IMR-90 (cell line): Measurements from ENCODE around the gene DBH. TPM values are rescaled to one million over a fixed set of nuclear protein-coding genes. Genes with fewer than 3 reads are reported as not detected.

Experiments
- ATAC-seq: fragments of 200-7000 bp; cut with Tn5 transposase; 2 replicates; pipeline ENCODE4 v1.9.1; 2020; ENCODE audit warnings: low read depth, mild to moderate bottlenecking, moderate library complexity
- BruUV-seq: library from RNA; stranded (reverse); fragments of 400-500 nt; replicated peaks from 2 replicates; lab custom pipeline; 2021; lab: Mats Ljungman, UMichigan
- CTCF ChIA-PET: fragments of 300-600 bp; formaldehyde crosslinking; extraction: SDS; loops from one replicate; lab custom pipeline; 2021; ENCODE audit warnings: antibody characterized with exemption; lab: Yijun Ruan, JAX
- POLR2A ChIA-PET: fragments of 300-600 bp; sonication (Branson Sonifier 250); formaldehyde crosslinking; loops from one replicate; lab custom pipeline; 2022; ENCODE audit warnings: antibody characterized with exemption; ENCODE audit not compliant: unreplicated experiment; lab: Charles Lee
- DNase-seq: peaks from one replicate; pipeline ENCODE4 v3.0.0; 2013
- H2AFZ ChIP-seq: replicated peaks from 2 replicates; pipeline ENCODE3; 2013; ENCODE audit warnings: low read length, mild to moderate bottlenecking; ENCODE audit not compliant: poor library complexity
- H2AK5ac ChIP-seq: 2 replicates; pipeline ENCODE4 v1.6.1; 2013; ENCODE audit warnings: low read depth, low read length, inconsistent platforms
- H2AK9ac ChIP-seq: replicated peaks from 2 replicates; pipeline ENCODE3; 2013; ENCODE audit warnings: mild to moderate bottlenecking, low read depth, low read length, moderate library complexity; ENCODE audit not compliant: poor library complexity
- H2BK120ac ChIP-seq: 2 replicates; pipeline ENCODE4 v1.6.1; 2013; ENCODE audit warnings: low read depth, low read length, inconsistent platforms
- H2BK15ac ChIP-seq: 3 replicates; pipeline ENCODE4 v1.6.1; 2013; ENCODE audit warnings: low read depth, low read length, inconsistent platforms
- H2BK20ac ChIP-seq: 2 replicates; pipeline ENCODE4 v1.6.1; 2013; ENCODE audit warnings: low read depth, mild to moderate bottlenecking, inconsistent platforms, low read length, moderate library complexity
- H2BK5ac ChIP-seq: 2 replicates; pipeline ENCODE4 v1.6.1; 2013; ENCODE audit warnings: mild to moderate bottlenecking, low read depth, low read length, inconsistent platforms; ENCODE audit not compliant: poor library complexity, severe bottlenecking
- H3K14ac ChIP-seq: replicated peaks from 2 replicates; pipeline ENCODE4 v1.6.1; 2013; ENCODE audit warnings: low read depth, low read length, inconsistent platforms
- H3K18ac ChIP-seq: 2 replicates; pipeline ENCODE4 v1.6.1; 2013; ENCODE audit warnings: low read depth, low read length, control low read depth
- H3K23ac ChIP-seq: 2 replicates; pipeline ENCODE4 v1.6.1; 2013; ENCODE audit warnings: low read depth, low read length, inconsistent platforms
- H3K27ac ChIP-seq: 2 replicates; pipeline ENCODE4 v1.5.1; 2013; ENCODE audit warnings: mild to moderate bottlenecking, control low read depth, low read length; ENCODE audit not compliant: insufficient read depth
- H3K27me3 ChIP-seq: 2 replicates; pipeline ENCODE4 v1.6.1; 2013; ENCODE audit warnings: low read length; ENCODE audit not compliant: control insufficient read depth, insufficient read depth
- H3K36me3 ChIP-seq: 2 replicates; pipeline ENCODE4 v1.6.1; 2013; ENCODE audit warnings: low read length, mixed read lengths; ENCODE audit not compliant: control insufficient read depth, insufficient read depth
- H3K4ac ChIP-seq: 2 replicates; pipeline ENCODE4 v1.6.1; 2013; ENCODE audit warnings: low read depth, low read length, inconsistent platforms
- H3K4me1 ChIP-seq: 2 replicates; pipeline ENCODE4 v1.6.1; 2013; ENCODE audit warnings: low read length, mixed read lengths; ENCODE audit not compliant: control insufficient read depth, insufficient read depth
- H3K4me2 ChIP-seq: 2 replicates; pipeline ENCODE4 v1.6.1; 2013; ENCODE audit warnings: low read depth, mild to moderate bottlenecking, control low read depth, low read length, moderate library complexity
- H3K4me3 ChIP-seq: 2 replicates; pipeline ENCODE4 v1.5.1; 2013; ENCODE audit warnings: low read depth, mild to moderate bottlenecking, control low read depth, low read length, moderate library complexity; ENCODE audit not compliant: insufficient read depth
- H3K56ac ChIP-seq: 2 replicates; pipeline ENCODE4 v1.6.1; 2013; ENCODE audit warnings: low read length, inconsistent platforms; ENCODE audit not compliant: insufficient read depth; ENCODE audit errors: extremely low read depth
- H3K79me1 ChIP-seq, 2 experiments: 2 replicates each; pipeline ENCODE4 v1.6.1; 2013; ENCODE audit warnings: low read length in 2 of 2, inconsistent platforms in 1 of 2, low read depth in 1 of 2
- H3K9ac ChIP-seq: 2 replicates; pipeline ENCODE4 v1.6.1; 2013; ENCODE audit warnings: low read depth, low read length, control low read depth
- H3K9me1 ChIP-seq: 2 replicates; pipeline ENCODE4 v1.6.1; 2013; ENCODE audit warnings: low read length, inconsistent platforms; ENCODE audit not compliant: insufficient read depth
- H3K9me3 ChIP-seq: 2 replicates; pipeline ENCODE4 v1.6.1; 2013; ENCODE audit warnings: low read length; ENCODE audit not compliant: control insufficient read depth, insufficient read depth
- H4K20me1 ChIP-seq: 2 replicates; pipeline ENCODE4 v1.6.1; 2013; ENCODE audit warnings: low read length, inconsistent platforms; ENCODE audit not compliant: insufficient read depth
- H4K5ac ChIP-seq: 2 replicates; pipeline ENCODE4 v1.6.1; 2013; ENCODE audit warnings: mild to moderate bottlenecking, low read depth, low read length, control low read depth
- H4K8ac ChIP-seq, 2 experiments: 2 replicates each; pipeline ENCODE4 v1.6.1; 2013; ENCODE audit warnings: low read depth in 2 of 2, low read length in 2 of 2, control low read depth in 1 of 2, inconsistent platforms in 1 of 2
- H4K91ac ChIP-seq: 2 replicates; pipeline ENCODE4 v1.6.1; 2013; ENCODE audit warnings: low read depth, low read length, inconsistent platforms; ENCODE audit not compliant: insufficient read depth
- FOS ChIP-seq: fragments of 150-350 bp; IDR thresholded peaks from 2 replicates; pipeline ENCODE4 v1.6.1; 2016; ENCODE audit warnings: low read depth, low read length
- MAFK ChIP-seq: IDR thresholded peaks from 2 replicates; pipeline ENCODE4 v1.6.1; 2012; ENCODE audit warnings: low read depth, low read length, improper control_type of control experiment
- WGBS, 2 experiments: methylation state at CpG; one replicate each; pipeline versions ENCODE4 v1.1.5 to v1.1.7; 2013; ENCODE audit warnings: missing lambda C conversion rate in 2 of 2; ENCODE audit not compliant: insufficient read length in 1 of 2; ENCODE audit errors: extremely low coverage in 2 of 2; 5-methylcytosine and 5-hydroxymethylcytosine counted together
- dilution Hi-C: fragments of 300-500 bp; cut with HindIII; formaldehyde crosslinking; loops from one replicate; pipeline ENCODE4 v1.14.3; 2018; ENCODE audit warnings: low sequenced_read_pairs; ENCODE audit not compliant: unreplicated experiment
- in situ Hi-C: fragments of 300-500 bp; cut with MboI; formaldehyde crosslinking; loops from 3 replicates; pipeline ENCODE4 v1.14.3; 2019; ENCODE audit warnings: low sequenced_read_pairs, inconsistent platforms, mixed read lengths
- intact Hi-C: fragments of 100-400 bp; cut with micrococcal nuclease; formaldehyde crosslinking; loops from 2 replicates; pipeline ENCODE4 v1.10.0; 2022
- polyA plus RNA-seq, 3 experiments: library from polyadenylated mRNA; depleted of rRNA; stranded (reverse); fragments of >200 nt; gene quantifications; 2 replicates each; pipeline ENCODE4 v1.2.3, GENCODE V29; 2012; ENCODE audit warnings: low replicate concordance in 1 of 3
- total RNA-seq: library from RNA; depleted of rRNA; stranded (reverse); fragments of >200 nt; gene quantifications from 2 replicates; pipeline ENCODE4 v1.2.3, GENCODE V29; 2012

DBH gene
- total and polyA plus RNA-seq, 2 of the 4 experiments (the other 2 are of a cell fraction): not detected

DNA sequence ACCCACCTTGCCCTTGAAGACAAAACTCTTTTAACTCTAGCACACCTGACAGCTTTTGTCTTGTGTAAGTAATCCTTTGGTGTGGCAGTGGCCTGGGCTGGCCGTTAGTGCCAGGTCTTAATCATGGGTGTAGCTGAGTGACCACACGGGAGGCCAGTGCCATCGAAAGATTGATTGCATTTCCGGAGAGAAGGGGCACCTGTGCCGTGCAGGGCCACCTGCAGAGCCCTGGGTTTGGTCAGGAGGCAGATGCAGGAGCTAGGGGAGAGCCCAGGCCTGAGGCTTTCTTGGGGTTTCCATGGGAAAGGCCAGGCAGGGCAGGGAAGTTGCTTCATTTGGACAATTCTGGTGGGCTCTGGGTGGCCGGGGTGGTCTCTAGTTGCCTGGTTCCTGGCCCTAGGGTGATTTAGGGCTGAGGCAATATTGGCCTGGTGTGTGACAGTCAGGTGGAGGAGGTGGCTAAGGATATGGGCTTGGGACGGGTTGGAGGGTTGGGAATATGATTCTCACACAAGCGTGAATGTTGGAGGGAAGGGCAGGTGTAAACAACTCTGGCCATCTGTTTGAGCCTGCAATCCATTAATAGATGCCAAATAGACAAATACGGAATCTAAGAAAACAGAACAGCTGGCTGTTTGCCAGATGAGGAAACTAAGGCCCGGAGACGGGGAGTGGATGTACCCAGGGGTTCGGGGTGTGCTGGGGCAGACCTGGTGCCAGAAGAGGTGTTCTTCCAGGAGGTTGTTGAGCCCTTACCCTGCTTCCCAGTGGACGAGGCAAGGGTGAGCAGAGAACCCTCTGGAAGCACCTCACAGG lies 4.6 kb downstream of the DBH start:
- dilution Hi-C loops: no loop called here
- H3K56ac ChIP-seq: no peak overlapping the region
- no peak overlapping the region for H2BK5ac ChIP-seq
- CTCF ChIA-PET: no interaction called here
- H4K8ac ChIP-seq: no peak overlapping the region
- H3K4me1 ChIP-seq: no peaks in the 10 kb centered on the region
- H3K9me1 ChIP-seq: no peaks in the 10 kb centered on the region
- H2AK5ac ChIP-seq: no peak overlapping the region
- no peak overlapping the region for H3K14ac ChIP-seq
- no peak overlapping the region for H2AK9ac ChIP-seq
- H3K27ac ChIP-seq: no peak overlapping the region
- H4K20me1 ChIP-seq: no peaks in the 10 kb centered on the region
- WGBS, 2 experiments: 55% methylated on average over 9 of the region's 13 CpGs; no CpG with 5 or more reads in 1 of the 2 experiments
- H3K36me3 ChIP-seq: no peaks in the 10 kb centered on the region
- POLR2A ChIA-PET: no interaction called here
- no peak overlapping the region for H2BK20ac ChIP-seq
- H3K27me3 ChIP-seq: peaks cover 55% of the 10 kb centered on the region; the same call in 1 of the 2 replicates
- DNase-seq: no peak
- H3K9ac ChIP-seq: no peak overlapping the region
- H2AFZ ChIP-seq: no peak overlapping the region
- BruUV-seq: no TSS peak
- no peaks in the 10 kb centered on the region for H3K79me1 ChIP-seq
- H3K23ac ChIP-seq: no peak overlapping the region
- H2BK15ac ChIP-seq: no peak overlapping the region
- no peak overlapping the region for H3K18ac ChIP-seq
- no peak overlapping the region for H3K4me2 ChIP-seq
- no peak overlapping the region for H2BK120ac ChIP-seq
- TF ChIP-seq MAFK: no peak
- TF ChIP-seq FOS: no peak
- no peak overlapping the region for H3K4me3 ChIP-seq
- no peak overlapping the region for H4K91ac ChIP-seq
- no peak for ATAC-seq
- no peaks in the 10 kb centered on the region for H3K9me3 ChIP-seq
- no peak overlapping the region for H3K4ac ChIP-seq
- intact Hi-C loops: no loop called here
- no peak overlapping the region for H4K5ac ChIP-seq
- in situ Hi-C loops: no loop called here
